ENCODE data around the gene NR3C1. TPM values are rescaled to one million over a fixed set of nuclear protein-coding genes. Genes with fewer than 3 reads are reported as not detected.
A peak's percentile ranks its signal among the peaks of the same experiment; 100 is the strongest.

Gene NR3C1
- total RNA-seq, 1 donor from 2014 or later: 14.3 TPM

- no peak for DNase-seq (ENCODE audit: low read depth in 2 of 2)
Measured at GRCh38 chr5:143370440-143370839, 33.0 kb downstream of the NR3C1 start.

GRCh38 chr5:143364061-143364460, 39.4 kb downstream of the NR3C1 start:
- DNase-seq (ENCODE audit: low read depth in 2 of 2): no peak

GRCh38 chr5:143362664-143363227, 40.7 kb downstream of the NR3C1 start:
- no peak for DNase-seq (ENCODE audit: low read depth in 2 of 2)

- no peak for DNase-seq (ENCODE audit: low read depth in 2 of 2)
Measured at GRCh38 chr5:143361438-143361837, 42.0 kb downstream of the NR3C1 start.

- no peak for DNase-seq (ENCODE audit: low read depth in 2 of 2)
Measured at GRCh38 chr5:143360755-143361154, 42.7 kb downstream of the NR3C1 start.

GRCh38 chr5:143359869-143360268, 43.6 kb downstream of the NR3C1 start:
- DNase-seq (ENCODE audit: low read depth in 2 of 2): no peak

- DNase-seq (ENCODE audit: low read depth in 2 of 2): no peak
Measured at GRCh38 chr5:143356855-143357583, 46.5 kb downstream of the NR3C1 start.

GRCh38 chr5:143355710-143356109, 47.8 kb downstream of the NR3C1 start:
- DNase-seq (ENCODE audit: low read depth in 2 of 2): peak; percentile 97 to 98

- peak in 1 of 2 donors; percentile 37 for DNase-seq (ENCODE audit: low read depth in 2 of 2)
Measured at GRCh38 chr5:143354025-143354424, 49.5 kb downstream of the NR3C1 start.

- no peak for DNase-seq (ENCODE audit: low read depth in 2 of 2)
Measured at GRCh38 chr5:143352691-143353090, 50.8 kb downstream of the NR3C1 start.

GRCh38 chr5:143350751-143351602, 52.5 kb downstream of the NR3C1 start:
- peak; percentile 39 to 68 for DNase-seq (ENCODE audit: low read depth in 2 of 2)

GRCh38 chr5:143350341-143350740, 53.1 kb downstream of the NR3C1 start:
- no peak for DNase-seq (ENCODE audit: low read depth in 2 of 2)

GRCh38 chr5:143349177-143349576, 54.3 kb downstream of the NR3C1 start:
- DNase-seq (ENCODE audit: low read depth in 2 of 2): no peak

- DNase-seq (ENCODE audit: low read depth in 2 of 2): no peak
Measured at GRCh38 chr5:143347698-143348344, 55.7 kb downstream of the NR3C1 start.

GRCh38 chr5:143347046-143347445, 56.4 kb downstream of the NR3C1 start:
- DNase-seq (ENCODE audit: low read depth in 2 of 2): no peak

- no peak for DNase-seq (ENCODE audit: low read depth in 2 of 2)
Measured at GRCh38 chr5:143345671-143346440, 57.6 kb downstream of the NR3C1 start.

- no peak for DNase-seq (ENCODE audit: low read depth in 2 of 2)
Measured at GRCh38 chr5:143343042-143343441, 60.4 kb downstream of the NR3C1 start.

GRCh38 chr5:143342607-143343006, 60.9 kb downstream of the NR3C1 start:
- DNase-seq (ENCODE audit: low read depth in 2 of 2): no peak

- peak; percentile 39 to 40 for DNase-seq (ENCODE audit: low read depth in 2 of 2)
Measured at GRCh38 chr5:143341807-143342570, 61.5 kb downstream of the NR3C1 start.

Data from lung microvascular endothelial cell (primary cell).